Measurements from ENCODE around the gene PNRC1. TPM values are rescaled to one million over a fixed set of nuclear protein-coding genes. Genes with fewer than 3 reads are reported as not detected.
"Not testable (repeated sequence)": the region's sequence is repeated elsewhere in the genome, so short reads cannot be mapped to it uniquely, and the experiment has no call there.

The PNRC1 gene
- total RNA-seq (2014; rRNA removed; shearing (Covaris generic)), result 22.7 and 24.3 TPM in 2 replicates

DNA sequence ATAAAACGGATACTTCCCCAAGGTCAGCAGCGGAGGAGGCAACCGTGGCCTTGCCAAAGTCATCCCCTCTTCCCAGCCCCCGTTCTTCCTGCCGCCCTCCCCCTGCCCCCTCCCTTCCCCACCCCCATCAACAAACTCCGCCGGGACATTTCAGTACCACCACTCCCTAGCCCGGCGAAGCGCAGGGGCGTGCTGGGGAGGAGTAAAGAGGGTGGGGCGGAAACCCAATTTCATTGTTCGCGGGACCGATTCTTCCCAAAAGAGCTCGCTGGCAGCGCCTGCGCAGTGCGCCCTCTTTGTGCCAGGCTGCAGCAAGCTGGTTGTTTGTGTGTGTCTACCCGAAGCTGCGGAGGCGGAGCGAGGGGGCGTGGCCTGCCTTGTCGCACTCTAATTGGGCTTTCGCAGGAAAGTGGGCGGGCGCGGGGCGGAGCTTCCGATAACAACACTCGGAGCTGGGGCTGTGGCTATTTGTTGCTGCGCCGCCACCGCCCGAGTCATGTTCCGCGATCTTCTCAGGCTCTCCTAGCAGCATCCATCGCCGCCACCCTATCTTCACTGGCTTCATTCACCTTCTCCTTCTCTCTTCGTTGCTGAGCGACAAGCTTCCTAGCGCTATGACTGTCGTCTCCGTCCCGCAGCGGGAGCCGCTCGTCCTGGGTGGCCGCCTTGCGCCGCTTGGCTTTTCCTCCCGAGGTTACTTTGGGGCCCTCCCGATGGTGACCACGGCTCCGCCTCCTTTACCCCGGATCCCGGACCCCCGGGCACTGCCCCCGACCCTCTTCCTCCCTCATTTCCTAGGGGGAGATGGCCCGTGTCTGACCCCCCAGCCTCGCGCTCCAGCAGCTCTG lies at the start of gene PNRC1:
Gene PNRC1 (plus strand): TSS at position 471 of the 848 bp plus-strand sequence. CDS start 144 bp downstream, at position 615.
- peak; percentile 97 for DNase-seq (ENCODE audit: low spot score)

DNA sequence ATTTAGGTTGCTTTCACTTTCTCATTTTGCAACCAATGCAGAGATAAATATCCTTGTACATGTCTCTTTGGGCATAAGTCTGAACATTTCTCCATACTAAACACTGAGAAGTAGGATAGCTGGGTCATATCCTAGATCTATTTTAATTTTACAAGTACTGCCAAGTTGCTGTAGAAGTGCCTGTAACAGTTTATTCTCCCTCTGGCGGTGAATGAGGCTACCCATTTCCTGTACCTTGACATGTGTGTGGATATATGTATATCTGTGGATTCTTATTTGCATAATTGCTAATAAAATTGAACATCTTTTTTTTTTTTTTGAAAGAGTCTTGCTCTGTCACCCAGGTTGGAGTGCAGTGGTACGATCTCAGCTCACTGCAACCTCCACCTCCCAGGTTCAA lies 48.0 kb upstream of the PNRC1 start:
- no peak for DNase-seq (ENCODE audit: low spot score)

DNA sequence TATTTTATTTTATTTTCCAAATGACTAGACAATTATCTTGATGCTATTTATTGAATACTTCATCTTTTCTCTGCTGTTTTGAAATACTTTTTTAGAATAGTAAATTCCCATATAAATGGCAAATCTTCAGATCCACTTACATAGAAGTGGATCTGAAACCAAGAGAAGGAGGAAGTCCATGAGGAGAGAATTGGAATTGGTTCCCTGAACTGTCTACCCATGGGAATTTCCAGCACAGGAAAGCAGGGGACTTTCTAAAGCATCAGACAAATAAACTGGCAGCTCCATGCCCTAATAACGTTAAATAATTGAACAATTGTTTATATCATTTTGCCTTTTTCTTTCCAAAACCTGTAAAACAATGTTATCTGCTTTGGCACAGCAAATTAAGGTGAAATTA lies 47.1 kb upstream of the PNRC1 start:
- no peak for DNase-seq (ENCODE audit: low spot score)

DNA sequence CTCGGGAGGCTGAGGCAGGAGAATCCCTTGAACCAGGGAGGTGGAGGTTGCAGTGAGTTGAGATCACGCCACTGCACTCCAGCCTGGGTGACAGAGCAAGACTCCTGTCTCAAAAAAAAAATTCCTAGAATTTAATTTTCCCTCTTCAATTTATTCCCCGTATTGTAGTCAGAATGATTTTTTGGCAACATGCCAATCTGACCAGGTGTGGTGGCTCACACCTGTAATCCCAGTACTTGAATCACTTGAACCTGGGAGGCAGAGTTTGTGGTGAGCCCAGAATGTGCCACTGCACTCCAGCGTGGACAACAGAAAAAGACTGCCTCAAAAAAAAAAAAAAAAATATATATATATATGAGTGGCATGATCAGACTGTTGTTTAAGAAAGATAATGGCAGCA lies 46.4 kb upstream of the PNRC1 start:
- DNase-seq (ENCODE audit: low spot score), result not testable (repeated sequence)

DNA sequence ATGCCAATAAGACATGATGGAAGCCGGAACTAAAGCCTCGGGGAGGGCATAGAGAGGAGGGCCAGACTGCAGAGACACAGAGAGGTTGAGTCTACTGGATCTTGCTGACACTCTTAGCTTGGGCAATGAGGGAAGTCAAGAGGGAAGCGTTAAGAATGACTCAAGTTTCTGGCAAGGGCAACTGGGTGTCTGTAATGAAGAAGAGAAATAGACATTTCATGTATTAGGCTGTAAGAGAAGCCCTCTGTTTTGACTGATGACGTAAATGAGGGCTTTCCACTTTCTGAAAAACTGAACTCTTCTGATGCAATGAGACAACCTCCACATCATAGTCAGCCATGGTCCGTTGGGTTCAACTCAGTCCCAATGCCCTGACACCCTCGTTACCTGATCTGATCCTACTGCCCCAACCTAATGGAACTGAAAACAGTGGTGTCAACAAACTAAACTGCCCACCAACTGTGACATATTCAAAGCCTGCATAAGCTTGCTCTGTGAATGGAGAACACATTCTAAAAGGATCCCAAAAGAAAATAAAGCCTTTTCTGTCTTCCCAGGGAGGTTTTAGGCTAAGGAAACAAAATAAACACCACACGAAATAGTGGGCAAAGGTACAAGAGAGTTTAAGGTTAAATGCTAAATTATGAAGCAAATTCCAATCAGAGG lies 45.8 kb upstream of the PNRC1 start:
- DNase-seq (ENCODE audit: low spot score), result peak; percentile 7

DNA sequence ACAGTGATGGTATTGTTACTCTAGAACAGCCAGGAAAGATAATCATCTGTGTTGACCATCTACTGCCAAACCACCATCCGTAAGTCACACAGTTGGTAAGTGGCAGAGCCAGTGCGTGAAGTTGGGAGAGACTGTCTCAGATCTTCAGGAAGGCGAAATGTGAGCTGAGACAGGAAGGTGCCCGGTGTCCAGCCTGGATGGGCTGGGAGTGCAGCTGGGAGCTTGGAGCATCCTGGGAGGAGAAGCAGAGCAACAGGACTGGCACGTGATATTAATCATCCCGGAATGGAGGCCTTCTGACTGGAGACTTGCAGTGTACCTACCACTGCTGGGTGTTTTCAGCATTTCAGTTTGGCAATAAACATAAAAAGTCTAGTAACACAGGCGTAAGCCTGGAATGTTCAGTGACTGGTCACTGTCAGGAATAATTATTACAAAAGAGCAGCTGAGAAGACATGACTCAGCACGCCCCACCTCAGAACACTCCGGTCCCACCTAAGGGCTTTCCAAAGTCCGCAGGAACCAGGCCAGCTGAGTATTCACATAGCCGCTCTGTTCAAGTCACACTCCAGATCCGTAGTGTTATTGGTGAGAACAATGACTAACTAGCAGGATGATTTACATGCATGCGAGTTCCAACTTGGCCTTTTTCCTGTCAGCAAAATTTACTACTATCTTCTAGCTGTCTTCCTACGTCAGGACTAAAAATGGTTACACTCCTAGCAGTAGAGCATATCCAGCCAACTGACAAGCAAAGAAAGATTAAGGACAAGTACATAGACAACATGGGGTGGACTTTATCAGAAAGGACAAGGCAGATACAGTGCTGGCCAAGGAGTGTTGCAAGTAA lies 45.1 kb upstream of the PNRC1 start:
- DNase-seq (ENCODE audit: low spot score), result peak; percentile 55

DNA sequence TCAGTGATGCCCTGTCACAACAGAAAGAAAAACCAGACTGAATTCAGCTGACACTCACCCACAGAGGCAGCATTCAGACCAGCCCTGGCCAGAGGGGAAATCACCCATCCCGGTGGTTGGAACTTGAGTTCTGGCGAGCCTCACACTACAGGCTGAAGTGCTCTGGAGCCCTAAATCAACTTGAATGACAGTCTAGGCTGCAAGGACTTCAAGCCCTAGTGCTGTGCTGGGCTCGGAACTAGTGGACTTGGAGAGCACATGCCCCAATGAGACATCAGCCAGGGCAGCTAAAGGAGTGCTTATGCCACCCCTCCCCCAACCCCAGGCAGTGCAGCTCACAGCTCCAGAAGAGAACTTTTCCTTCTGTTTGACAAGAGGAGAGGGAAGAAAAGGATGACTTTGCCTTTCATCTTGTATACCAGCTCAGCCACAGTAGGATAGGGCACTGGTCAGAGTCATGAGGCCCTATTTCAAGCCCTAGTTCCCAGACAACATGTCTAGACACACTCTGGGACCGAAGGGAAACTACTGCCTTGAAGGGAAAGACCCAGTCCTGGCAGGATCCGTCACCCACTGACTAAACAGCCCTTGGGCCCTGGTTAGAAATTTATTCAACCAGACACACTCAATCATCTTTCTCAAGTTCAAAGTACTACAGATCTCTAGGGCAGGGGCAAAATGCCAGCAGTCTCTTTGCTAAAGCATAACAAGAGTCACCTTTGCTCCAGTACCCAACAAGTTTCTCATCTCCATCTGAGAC lies 43.2 kb upstream of the PNRC1 start:
- no peak for DNase-seq (ENCODE audit: low spot score)

DNA sequence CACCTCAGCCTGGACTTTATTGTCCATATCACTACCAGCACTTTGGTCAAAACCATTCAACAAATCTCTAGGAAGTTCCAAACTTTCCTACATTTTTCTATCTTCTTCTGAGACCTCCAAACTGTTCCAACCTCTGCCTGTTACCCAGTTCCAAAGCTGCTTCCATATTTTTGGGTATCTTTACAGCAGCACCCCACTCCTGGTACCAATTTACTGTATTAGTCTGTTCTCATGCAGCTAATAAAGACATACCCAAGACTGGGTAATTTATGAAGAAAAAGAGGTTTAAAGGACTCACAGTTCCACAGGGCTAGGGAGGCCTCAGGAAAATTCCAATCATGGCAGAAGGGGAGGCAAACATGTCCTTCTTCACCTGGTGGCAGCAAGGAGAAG lies 42.7 kb upstream of the PNRC1 start:
- not testable (repeated sequence) for DNase-seq (ENCODE audit: low spot score)

DNA sequence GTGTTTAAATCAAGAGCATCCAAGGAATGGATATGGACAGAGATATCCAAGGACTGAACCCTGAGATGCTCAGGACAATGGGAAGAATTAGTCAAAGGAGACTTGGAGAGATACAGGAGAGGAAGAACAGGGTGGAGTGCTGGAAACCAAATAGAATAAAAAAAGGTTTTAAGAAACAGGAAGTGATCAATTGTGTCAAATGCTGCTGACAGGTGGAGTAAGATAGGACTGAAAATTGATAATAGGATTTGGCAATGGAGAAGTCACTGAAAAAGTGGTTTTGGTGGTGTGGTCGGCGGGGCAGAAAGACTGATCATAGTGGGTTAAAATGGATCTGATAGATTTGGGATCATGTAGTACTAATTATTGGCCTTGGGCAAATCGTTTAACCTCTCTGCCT lies 37.9 kb upstream of the PNRC1 start:
- DNase-seq (ENCODE audit: low spot score), result no peak

DNA sequence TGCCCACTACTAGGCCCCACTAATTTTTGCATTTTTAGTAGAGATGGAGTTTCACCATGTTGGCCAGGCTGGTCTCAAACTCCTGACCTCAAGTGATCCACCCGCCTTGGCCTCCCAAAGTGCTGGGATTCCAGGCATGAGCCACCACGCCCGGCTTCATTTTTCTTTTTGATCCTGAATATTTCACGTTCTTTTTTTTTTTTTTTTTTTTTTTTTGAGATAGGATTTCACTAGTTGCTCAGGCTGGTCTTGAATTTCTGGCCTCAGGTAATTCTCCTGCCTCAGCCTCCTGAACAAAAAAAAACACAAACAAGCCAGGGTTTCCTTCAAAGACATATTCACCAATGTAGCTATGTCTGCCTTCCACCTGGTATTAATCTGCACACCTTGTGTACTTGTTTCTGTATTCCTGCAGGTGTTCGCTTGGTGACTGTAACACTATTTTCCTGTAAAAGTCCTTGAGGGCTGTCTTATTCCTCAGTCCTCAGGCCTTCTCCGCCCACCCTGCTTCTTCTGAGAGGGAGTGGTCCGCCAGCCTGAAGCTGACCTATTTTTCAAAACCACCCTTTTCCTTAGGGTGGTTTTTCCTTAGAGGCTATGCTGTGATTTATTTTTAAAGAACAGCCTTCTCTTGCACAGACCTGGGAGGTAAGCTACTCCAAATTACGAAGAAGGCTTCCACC lies 36.1 kb upstream of the PNRC1 start:
- no peak for DNase-seq (ENCODE audit: low spot score)

DNA sequence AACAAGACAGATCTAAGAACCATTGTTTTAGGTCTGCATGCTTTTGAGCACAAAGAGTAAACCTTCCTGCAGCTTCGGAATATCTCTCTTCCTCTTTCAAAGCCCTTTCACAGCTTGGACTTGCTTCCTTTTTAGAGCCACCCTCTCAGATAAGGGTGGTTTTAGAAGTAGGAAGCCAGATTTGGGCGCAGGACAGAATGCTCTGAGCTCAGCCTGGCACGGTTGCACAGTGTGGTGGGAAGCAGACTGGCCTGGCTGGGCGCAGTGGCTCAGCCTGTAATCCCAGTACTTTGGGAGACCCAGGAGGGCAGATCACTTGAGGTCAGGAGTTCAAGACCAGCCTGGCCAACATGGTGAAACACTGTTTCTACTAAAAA lies 35.6 kb upstream of the PNRC1 start:
- DNase-seq (ENCODE audit: low spot score), result no peak

DNA sequence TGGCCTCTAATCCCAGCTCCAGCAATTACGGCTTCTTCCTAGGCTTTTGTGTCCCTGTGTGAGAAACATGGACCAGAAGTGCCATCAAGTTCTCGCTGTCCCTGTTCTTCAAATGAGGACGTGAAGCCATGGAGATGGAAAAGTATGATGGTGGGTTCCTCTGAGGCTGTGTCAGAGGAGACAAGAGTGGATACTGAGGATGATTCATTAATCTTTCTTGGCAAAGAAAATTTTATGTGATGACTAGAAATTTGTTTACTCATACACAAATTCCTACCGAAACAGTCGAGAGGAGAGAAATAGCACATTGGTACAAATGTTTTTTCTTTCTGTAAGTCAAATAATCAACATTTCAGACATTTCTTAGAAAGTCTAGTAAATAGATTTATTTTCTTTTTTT lies 35.0 kb upstream of the PNRC1 start:
- DNase-seq (ENCODE audit: low spot score), result no peak

DNA sequence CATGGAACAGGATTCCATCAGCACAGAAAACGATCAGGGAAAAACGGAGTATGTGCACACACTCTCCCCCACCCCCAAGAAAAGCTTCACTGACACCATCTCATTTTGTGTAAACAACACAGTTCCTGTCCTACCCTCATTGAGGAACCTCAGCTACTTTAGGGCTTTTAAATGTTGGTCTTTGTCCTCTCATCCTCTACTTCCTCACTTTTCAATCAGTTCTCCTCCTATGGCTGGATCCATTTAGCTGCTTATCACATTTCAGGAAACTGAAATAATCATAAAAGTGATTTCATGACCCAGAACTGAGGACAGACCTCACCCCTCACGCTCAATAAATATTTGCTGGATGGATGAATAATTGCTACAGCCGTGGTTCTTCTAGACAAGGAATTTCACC lies 33.1 kb upstream of the PNRC1 start:
- DNase-seq (ENCODE audit: low spot score), result no peak

DNA sequence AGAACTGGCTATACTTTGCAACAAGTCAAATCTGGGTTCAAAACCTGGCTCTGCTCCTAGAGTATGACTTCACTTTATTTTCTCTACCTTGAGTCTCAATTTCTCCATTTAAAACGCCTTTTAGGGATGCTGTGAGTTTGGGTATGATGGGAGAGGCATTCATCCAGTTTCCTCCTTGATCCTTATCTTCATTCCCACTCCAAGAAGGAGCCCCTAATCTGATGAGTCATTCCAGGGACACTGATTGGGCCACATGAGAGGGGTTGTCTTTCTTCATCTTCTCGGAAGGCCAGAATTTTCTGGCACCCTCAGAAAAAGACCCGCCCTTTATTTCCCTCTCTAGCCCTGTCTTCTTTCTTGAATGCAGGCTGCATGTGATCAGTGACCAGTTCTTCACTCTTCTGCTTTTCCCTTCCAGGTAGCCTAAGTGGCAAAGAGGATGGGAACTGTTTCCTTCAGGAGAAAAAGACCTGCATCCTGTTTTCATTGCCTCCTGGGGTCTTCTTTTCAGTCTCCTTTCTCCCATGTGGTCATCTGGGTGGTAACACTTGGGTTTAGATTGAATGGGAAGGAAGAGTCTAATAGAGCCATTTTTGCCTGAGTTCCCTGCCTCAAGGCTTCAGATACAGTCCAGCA lies 32.1 kb upstream of the PNRC1 start:
- DNase-seq (ENCODE audit: low spot score), result no peak

DNA sequence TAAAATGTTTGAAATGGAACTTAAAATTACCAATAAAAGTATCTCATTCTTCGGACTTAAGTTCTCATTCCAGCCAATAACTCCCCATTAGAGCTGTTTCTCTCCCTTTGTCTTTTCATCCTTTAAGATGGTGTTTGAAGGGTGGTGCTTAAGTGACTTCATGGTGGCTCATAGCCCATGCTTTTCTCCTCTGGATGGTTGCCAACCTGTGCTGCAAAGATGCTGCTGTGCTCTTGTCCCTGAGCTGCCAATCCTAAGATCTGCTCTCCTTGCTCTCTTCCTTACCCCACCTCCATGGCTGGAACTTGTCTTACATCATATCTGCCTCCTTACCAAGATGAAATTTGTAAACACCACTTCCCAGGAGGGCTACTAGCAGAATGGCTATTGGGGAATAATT lies 31.6 kb upstream of the PNRC1 start:
- DNase-seq (ENCODE audit: low spot score), result no peak

DNA sequence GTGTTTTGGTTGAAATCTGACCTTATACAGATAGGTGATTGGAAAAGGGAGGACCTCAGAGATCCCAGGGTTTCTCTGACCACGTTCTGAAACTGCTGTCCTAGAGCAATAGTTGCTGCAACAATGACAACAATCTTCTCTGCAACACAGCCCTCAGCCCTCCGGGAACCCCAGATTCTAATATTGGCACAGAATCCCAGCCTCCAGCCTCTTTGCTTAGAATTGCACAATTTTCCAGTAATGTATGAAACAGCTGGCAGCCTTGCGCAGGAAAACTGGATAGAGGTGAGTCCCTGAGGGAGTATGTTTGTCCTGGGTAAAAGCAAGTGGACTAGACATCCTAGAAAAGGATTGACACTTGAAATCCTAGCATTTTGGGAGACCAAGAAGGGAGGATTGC lies 30.4 kb upstream of the PNRC1 start:
- peak; percentile 16 for DNase-seq (ENCODE audit: low spot score)

DNA sequence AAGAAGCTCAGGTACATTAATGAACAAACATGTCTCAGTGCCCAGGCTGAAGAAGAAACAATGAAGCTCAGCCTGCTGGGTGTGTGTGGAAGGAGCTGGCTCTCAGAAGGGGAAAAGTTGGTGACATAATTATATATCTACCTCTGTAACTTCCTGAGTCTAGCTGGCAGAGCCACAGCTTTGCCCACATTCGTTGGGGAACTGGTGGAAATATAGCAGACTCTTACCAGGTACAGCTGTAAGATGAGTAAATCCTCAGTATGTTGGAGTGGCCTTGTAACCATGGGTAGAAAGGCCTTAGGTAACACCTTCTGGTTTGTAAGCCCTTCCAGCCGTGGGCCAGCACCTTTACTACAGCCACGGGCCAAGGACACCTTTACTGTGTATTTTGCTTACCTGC lies 29.9 kb upstream of the PNRC1 start:
- no peak for DNase-seq (ENCODE audit: low spot score)

DNA sequence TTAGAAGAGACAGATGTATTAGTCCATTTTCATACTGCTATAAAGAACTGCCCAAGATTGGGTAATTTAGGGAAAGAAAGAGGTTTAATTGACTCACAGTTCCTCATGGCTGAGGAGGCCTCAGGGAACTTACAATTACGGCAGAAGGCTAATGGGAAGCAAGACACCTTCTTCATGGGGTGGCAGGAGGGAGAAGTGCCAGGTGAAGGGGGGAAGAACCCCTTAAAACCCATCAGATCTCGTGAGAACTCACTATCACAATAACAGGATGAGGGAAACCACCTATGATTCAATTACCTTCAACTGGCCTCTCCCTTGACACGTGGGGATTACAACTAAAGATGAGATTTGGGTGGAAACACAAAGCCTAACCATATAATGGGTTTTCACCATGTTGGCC lies 28.9 kb upstream of the PNRC1 start:
- no peak for DNase-seq (ENCODE audit: low spot score)

DNA sequence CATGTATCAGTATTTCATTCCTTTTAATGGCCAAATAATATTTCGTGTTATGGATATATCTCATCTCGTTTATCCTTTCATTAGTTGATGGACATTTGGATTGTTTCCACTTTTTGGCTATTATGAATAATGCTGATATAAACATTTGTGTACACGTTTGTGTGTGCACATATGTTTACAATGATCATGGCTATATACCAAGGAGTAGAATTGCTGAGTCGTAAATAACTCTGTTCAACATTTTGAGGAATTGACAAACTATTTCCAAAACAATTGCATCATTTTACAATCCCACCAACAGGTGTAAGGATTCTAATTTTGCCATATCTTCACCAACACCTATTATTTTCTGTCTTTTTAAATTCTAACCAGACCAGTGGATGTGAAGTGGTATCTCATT lies 26.3 kb upstream of the PNRC1 start:
- no peak for DNase-seq (ENCODE audit: low spot score)

DNA sequence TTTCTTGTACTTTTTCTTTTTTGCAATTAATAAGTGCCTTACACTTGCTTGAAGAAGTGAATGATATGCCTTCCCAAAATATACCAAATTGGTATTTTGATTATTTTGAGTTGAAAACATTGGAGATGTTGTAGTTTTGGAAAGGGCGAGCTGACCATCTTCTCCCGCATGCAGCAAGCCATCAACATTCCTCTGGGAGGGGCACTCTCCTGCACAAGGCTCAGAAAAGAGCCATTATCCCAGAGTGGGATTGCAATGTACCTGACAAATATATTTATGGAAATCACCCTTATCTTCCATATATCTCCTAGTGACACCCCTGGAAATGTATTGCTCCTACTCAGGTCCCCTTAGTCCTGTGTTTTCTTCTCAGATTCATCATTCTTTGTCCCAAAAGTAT lies 22.8 kb upstream of the PNRC1 start:
- DNase-seq (ENCODE audit: low spot score), result no peak

DNA sequence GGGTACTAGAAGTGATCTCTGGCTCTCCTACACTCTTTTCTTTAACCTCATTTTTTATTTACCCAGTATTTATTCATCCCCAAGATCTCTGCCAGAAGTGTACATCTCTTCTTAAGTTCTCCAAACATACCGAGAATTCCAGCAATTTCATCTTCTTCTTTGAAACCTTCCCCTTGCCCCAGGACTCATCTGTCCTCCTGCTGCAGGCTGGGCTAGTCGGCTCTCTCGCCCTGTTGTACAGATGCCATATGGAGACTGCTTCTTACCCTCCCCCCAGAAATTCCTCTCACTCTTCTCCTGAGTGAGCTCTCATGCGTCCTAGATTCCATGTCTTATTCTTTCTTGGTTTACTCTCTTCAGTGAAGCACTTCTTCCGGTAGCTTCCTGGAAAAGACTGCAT lies 21.9 kb upstream of the PNRC1 start:
- DNase-seq (ENCODE audit: low spot score), result no peak

All from H4 (cell line).